Measurements from ENCODE around the gene CHD2.

GRCh38 chr15:93073465-93073952 is 173.4 kb downstream of the CHD2 start:
- no peak for TF ChIP-seq POLR2A (IDR thresholded peaks at IDR 0.05)
- no peak for TF ChIP-seq CTCF (IDR thresholded peaks at IDR 0.05 in 4 of 5, conservative IDR thresholded peaks at IDR 0.05 in 1 of 5)
